Measurements from ENCODE around the gene LYPD4. TPM values are rescaled to one million over a fixed set of nuclear protein-coding genes. Genes with fewer than 3 reads are reported as not detected.
A peak's percentile ranks its signal among the peaks of the same experiment; 100 is the strongest.

Gene LYPD4
- total RNA-seq, 1 experiment from 2014 or later: not detected

GRCh38 chr19:41853344-41853743 lies 8.9 kb upstream of the LYPD4 start:
- no peak for TF ChIP-seq ZNF423 (CRISPR knock-in tag; IDR thresholded peaks at IDR 0.05)
- TF ChIP-seq ZNF219 (CRISPR knock-in tag; IDR thresholded peaks at IDR 0.05; ENCODE audit: borderline replicate concordance): no peak
- no peak for TF ChIP-seq ZNF121 (CRISPR knock-in tag; IDR thresholded peaks at IDR 0.05)
- TF ChIP-seq NR3C1 (CRISPR knock-in tag; conservative IDR thresholded peaks at IDR 0.05; ENCODE audit: low read depth): no peak
- TF ChIP-seq IRF1 (CRISPR knock-in tag; IDR thresholded peaks at IDR 0.05): no peak
- no peak for TF ChIP-seq RORB (CRISPR knock-in tag; IDR thresholded peaks at IDR 0.05)
- TF ChIP-seq ARID4B (CRISPR knock-in tag; IDR thresholded peaks at IDR 0.05; ENCODE audit: borderline replicate concordance): no peak
- no peak for TF ChIP-seq ZNF138 (CRISPR knock-in tag; conservative IDR thresholded peaks at IDR 0.05)
- TF ChIP-seq, protein P1, sequence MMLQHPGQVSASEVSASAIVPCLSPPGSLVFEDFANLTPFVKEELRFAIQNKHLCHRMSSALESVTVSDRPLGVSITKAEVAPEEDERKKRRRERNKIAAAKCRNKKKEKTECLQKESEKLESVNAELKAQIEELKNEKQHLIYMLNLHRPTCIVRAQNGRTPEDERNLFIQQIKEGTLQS (CRISPR knock-in tag; conservative IDR thresholded peaks at IDR 0.05): no peak
- TF ChIP-seq NFATC4 (CRISPR knock-in tag; IDR thresholded peaks at IDR 0.05): no peak
- TF ChIP-seq, protein P2, sequence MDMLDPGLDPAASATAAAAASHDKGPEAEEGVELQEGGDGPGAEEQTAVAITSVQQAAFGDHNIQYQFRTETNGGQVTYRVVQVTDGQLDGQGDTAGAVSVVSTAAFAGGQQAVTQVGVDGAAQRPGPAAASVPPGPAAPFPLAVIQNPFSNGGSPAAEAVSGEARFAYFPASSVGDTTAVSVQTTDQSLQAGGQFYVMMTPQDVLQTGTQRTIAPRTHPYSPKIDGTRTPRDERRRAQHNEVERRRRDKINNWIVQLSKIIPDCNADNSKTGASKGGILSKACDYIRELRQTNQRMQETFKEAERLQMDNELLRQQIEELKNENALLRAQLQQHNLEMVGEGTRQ (CRISPR knock-in tag; IDR thresholded peaks at IDR 0.05): no peak
- TF ChIP-seq ATF6 (CRISPR knock-in tag; IDR thresholded peaks at IDR 0.05): no peak
- TF ChIP-seq FOXK1 (CRISPR knock-in tag; IDR thresholded peaks at IDR 0.05): no peak
- ChIA-PET POLR2A (no interaction called here), CTCF (interaction anchor here (1.4 kb wide), 1 partner anchor 60 kb away, joined by 3 read pairs; no protein-coding TSS in a partner anchor)
- Mint-ChIP-seq H3K36me3 (no peaks in the 10 kb centered on the region), H3K9me3 (no peaks in the 10 kb centered on the region), H3K4me3 (no peak overlapping the region), H3K27ac (no peak overlapping the region), H3K27me3 (ENCODE audit: low read depth) (peaks cover 41% of the 10 kb centered on the region), H3K4me1 (peaks cover 10% of the 10 kb centered on the region)
- DNase-seq (ENCODE audit: low spot score): no peak
- ATAC-seq: no peak

GRCh38 chr19:41851456-41851855 lies 7.0 kb upstream of the LYPD4 start:
- TF ChIP-seq, protein P3, sequence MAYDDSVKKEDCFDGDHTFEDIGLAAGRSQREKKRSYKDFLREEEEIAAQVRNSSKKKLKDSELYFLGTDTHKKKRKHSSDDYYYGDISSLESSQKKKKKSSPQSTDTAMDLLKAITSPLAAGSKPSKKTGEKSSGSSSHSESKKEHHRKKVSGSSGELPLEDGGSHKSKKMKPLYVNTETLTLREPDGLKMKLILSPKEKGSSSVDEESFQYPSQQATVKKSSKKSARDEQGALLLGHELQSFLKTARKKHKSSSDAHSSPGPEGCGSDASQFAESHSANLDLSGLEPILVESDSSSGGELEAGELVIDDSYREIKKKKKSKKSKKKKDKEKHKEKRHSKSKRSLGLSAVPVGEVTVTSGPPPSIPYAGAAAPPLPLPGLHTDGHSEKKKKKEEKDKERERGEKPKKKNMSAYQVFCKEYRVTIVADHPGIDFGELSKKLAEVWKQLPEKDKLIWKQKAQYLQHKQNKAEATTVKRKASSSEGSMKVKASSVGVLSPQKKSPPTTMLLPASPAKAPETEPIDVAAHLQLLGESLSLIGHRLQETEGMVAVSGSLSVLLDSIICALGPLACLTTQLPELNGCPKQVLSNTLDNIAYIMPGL (CRISPR knock-in tag; IDR thresholded peaks at IDR 0.05): no peak
- TF ChIP-seq, protein P4, sequence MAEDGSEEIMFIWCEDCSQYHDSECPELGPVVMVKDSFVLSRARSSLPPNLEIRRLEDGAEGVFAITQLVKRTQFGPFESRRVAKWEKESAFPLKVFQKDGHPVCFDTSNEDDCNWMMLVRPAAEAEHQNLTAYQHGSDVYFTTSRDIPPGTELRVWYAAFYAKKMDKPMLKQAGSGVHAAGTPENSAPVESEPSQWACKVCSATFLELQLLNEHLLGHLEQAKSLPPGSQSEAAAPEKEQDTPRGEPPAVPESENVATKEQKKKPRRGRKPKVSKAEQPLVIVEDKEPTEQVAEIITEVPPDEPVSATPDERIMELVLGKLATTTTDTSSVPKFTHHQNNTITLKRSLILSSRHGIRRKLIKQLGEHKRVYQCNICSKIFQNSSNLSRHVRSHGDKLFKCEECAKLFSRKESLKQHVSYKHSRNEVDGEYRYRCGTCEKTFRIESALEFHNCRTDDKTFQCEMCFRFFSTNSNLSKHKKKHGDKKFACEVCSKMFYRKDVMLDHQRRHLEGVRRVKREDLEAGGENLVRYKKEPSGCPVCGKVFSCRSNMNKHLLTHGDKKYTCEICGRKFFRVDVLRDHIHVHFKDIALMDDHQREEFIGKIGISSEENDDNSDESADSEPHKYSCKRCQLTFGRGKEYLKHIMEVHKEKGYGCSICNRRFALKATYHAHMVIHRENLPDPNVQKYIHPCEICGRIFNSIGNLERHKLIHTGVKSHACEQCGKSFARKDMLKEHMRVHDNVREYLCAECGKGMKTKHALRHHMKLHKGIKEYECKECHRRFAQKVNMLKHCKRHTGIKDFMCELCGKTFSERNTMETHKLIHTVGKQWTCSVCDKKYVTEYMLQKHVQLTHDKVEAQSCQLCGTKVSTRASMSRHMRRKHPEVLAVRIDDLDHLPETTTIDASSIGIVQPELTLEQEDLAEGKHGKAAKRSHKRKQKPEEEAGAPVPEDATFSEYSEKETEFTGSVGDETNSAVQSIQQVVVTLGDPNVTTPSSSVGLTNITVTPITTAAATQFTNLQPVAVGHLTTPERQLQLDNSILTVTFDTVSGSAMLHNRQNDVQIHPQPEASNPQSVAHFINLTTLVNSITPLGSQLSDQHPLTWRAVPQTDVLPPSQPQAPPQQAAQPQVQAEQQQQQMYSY (CRISPR knock-in tag; IDR thresholded peaks at IDR 0.05): peak; percentile 37; the same call in 1 of the 2 replicates
- Mint-ChIP-seq H3K4me3 (no peak overlapping the region), H3K36me3 (no peaks in the 10 kb centered on the region), H3K27ac (no peak overlapping the region), H3K4me1 (peaks cover 10% of the 10 kb centered on the region), H3K27me3 (ENCODE audit: low read depth) (peaks cover 34% of the 10 kb centered on the region), H3K9me3 (no peaks in the 10 kb centered on the region)
- ATAC-seq (peak; percentile 78), DNase-seq (ENCODE audit: low spot score) (no peak)
- POLR2A ChIA-PET: no interaction called here
- CTCF ChIA-PET: interaction anchor here (0.6 to 5.3 kb wide), 10 partner anchors 8 to 404 kb away, joined by 3 to 31 read pairs (median 4); partner anchors contain the start of genes RABAC1 and RPS19

Measured in WTC11 (cell line).